GM20000 (cell line): ENCODE results near the gene LAMC2.
A peak's percentile ranks its signal among the peaks of the same experiment; 100 is the strongest.

ENCODE experiments used
- DNase-seq: peaks from one replicate; pipeline ENCODE4 v3.0.0; 2012; ENCODE audit warnings: low spot score
- CTCF ChIP-seq: IDR thresholded peaks from 2 replicates; pipeline ENCODE4 v1.5.1; 2012; ENCODE audit warnings: mild to moderate bottlenecking, control low read depth; ENCODE audit errors: extremely low read depth, missing control alignments

Gene LAMC2

GRCh38 chr1:183198463-183198862 lies 12.4 kb downstream of the LAMC2 start:
- no peak for DNase-seq
- no peak for TF ChIP-seq CTCF

- no peak for TF ChIP-seq CTCF
Measured at GRCh38 chr1:183199304-183199703, 13.2 kb downstream of the LAMC2 start.

GRCh38 chr1:183200451-183200850 lies 14.4 kb downstream of the LAMC2 start:
- TF ChIP-seq CTCF = no peak
- no peak for DNase-seq

More at GRCh38 chr1:183199304-183199703, 13.2 kb downstream of the LAMC2 start:
- no peak for DNase-seq

GRCh38 chr1:183203094-183203493 lies 17.0 kb downstream of the LAMC2 start:
- no peak for TF ChIP-seq CTCF
- DNase-seq = no peak

GRCh38 chr1:183205196-183205781 lies 19.2 kb downstream of the LAMC2 start:
- TF ChIP-seq CTCF = no peak
- DNase-seq = no peak

- no peak for TF ChIP-seq CTCF
- DNase-seq = no peak
Measured at GRCh38 chr1:183206538-183207122, 20.6 kb downstream of the LAMC2 start.

- DNase-seq = peak; percentile 46
- TF ChIP-seq CTCF = no peak
Measured at GRCh38 chr1:183209533-183210158, 23.6 kb downstream of the LAMC2 start.
